IMR-90 (cell line): ENCODE data around the gene MYCBPAP. TPM values are rescaled to one million over a fixed set of nuclear protein-coding genes. Genes with fewer than 3 reads are reported as not detected.

Experiments
- polyA plus RNA-seq, 3 experiments: library from polyadenylated mRNA; depleted of rRNA; stranded (reverse); fragments of >200 nt; gene quantifications; 2 replicates each; pipeline ENCODE4 v1.2.3, GENCODE V29; 2012; ENCODE audit warnings: low replicate concordance in 1 of 3
- total RNA-seq: library from RNA; depleted of rRNA; stranded (reverse); fragments of >200 nt; gene quantifications from 2 replicates; pipeline ENCODE4 v1.2.3, GENCODE V29; 2012
- TF ChIP-seq, protein P1 (sequence below): conservative IDR thresholded peaks from 2 replicates; pipeline ENCODE4 v1.5.1; 2012; ENCODE audit warnings: mild to moderate bottlenecking, low read depth, low read length, improper control_type of control experiment

Gene MYCBPAP
- total and polyA plus RNA-seq, 2 of the 4 experiments (the other 2 are of a cell fraction), result 0.17 to 0.18 TPM

DNA sequence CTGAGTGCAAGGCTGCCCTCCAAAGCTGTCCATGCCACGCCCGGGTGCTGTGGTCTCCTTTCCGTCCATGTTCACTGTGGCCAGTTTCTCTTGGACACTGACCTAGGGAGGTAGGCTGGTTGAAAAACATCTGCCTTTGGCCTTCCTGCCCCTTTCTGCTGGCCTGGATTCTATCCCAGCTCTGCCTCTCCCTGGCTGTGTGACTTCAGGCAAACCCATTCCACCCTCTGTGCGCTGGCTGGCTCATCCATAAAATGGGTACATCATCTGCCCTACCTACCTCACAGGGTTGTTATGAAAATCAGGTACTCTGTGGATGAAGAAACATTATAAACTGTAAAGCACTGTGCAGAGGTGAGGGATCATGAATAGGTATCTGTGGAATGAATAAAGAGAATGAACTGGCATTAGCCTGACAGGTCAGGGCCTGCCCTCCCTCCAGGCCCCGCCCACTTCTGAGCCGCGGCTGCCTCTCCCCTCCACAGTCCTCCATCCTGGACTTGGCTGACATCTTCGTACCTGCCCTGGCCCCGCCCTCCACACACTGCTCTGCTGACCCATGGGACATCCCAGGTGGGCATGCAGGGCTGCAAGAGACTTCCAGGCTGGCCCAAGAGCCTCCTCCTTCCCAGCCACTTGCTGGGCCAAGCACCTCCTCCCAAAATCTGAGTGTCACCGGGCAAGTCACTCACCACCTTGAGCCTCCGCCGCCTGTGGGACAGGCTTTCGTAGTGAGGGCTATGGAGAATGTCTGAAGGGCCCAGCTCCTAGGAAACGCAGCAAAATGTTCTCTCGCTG, 31.7 kb downstream of the MYCBPAP start (continued):
- TF ChIP-seq, protein P1, sequence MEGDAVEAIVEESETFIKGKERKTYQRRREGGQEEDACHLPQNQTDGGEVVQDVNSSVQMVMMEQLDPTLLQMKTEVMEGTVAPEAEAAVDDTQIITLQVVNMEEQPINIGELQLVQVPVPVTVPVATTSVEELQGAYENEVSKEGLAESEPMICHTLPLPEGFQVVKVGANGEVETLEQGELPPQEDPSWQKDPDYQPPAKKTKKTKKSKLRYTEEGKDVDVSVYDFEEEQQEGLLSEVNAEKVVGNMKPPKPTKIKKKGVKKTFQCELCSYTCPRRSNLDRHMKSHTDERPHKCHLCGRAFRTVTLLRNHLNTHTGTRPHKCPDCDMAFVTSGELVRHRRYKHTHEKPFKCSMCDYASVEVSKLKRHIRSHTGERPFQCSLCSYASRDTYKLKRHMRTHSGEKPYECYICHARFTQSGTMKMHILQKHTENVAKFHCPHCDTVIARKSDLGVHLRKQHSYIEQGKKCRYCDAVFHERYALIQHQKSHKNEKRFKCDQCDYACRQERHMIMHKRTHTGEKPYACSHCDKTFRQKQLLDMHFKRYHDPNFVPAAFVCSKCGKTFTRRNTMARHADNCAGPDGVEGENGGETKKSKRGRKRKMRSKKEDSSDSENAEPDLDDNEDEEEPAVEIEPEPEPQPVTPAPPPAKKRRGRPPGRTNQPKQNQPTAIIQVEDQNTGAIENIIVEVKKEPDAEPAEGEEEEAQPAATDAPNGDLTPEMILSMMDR, result no peak
